Measurements from ENCODE around the gene HS3ST3A1. TPM values are rescaled to one million over a fixed set of nuclear protein-coding genes. Genes with fewer than 3 reads are reported as not detected.

HS3ST3A1 gene
- total and polyA plus RNA-seq, 2 experiments from 2014 or later: 5.4 to 24.1 TPM

GRCh38 chr17:13513039-13513405 lies 88.7 kb downstream of the HS3ST3A1 start:
- H3K9me3 Mint-ChIP-seq: no peaks in the 10 kb centered on the region
- peak overlapping the region; percentile 77; the same call in 1 of the 2 replicates for H3K27ac Mint-ChIP-seq
- Histone ChIP-seq H3K4me2 (no peak overlapping the region), H3K27ac (ENCODE audit: low read depth) (no peak overlapping the region), H3K27me3 (ENCODE audit: insufficient read depth) (no peaks in the 10 kb centered on the region), H3K79me2 (replicated peaks; ENCODE audit: insufficient read depth) (no peaks in the 10 kb centered on the region), H3K4me3 (no peak overlapping the region), H3K4me1 (ENCODE audit: insufficient read depth) (peaks cover 14% of the 10 kb centered on the region; the same call in 1 of the 2 replicates), H3K36me3 (ENCODE audit: insufficient read depth) (no peaks in the 10 kb centered on the region), H3K9me2 (ENCODE audit: insufficient read depth) (no peaks in the 10 kb centered on the region), H3F3A (replicated peaks; ENCODE audit: low read depth) (no peaks in the 10 kb centered on the region), H2AFZ (no peak overlapping the region), H4K20me1 (replicated peaks; ENCODE audit: insufficient read depth) (0 out of 2 replicates have a peak, but pooled peaks cover 3% of the 10 kb centered on the region)
- no peaks in the 10 kb centered on the region for H3K36me3 Mint-ChIP-seq (ENCODE audit: low read depth)
- H3K4me1 Mint-ChIP-seq: peaks cover 24% of the 10 kb centered on the region
- H3K4me3 Mint-ChIP-seq: no peak overlapping the region
- no peak for ATAC-seq
- DNase-seq (ENCODE audit: low spot score): peak; percentile 28
- H3K27me3 Mint-ChIP-seq (ENCODE audit: insufficient read depth, low read depth, poor library complexity): no peaks in the 10 kb centered on the region
- TF ChIP-seq REST (IDR thresholded peaks at IDR 0.05; ENCODE audit: unreplicated experiment) (no peak), STAT1 (IDR thresholded peaks at IDR 0.05; ENCODE audit: unreplicated experiment) (no peak), CTCF (conservative IDR thresholded peaks at IDR 0.05; ENCODE audit: low read depth in 2 of 2) (0 out of 4 replicates have a peak, but pooled peaks of 1 of the 2 experiments have one; percentile 8)

GRCh38 chr17:13510062-13510461 lies 91.7 kb downstream of the HS3ST3A1 start:
- no peaks in the 10 kb centered on the region for H3K79me2 ChIP-seq (replicated peaks; ENCODE audit: insufficient read depth)
- no peak overlapping the region for H3K27ac ChIP-seq (ENCODE audit: low read depth)
- peaks cover 14% of the 10 kb centered on the region; the same call in 1 of the 2 replicates for H3K4me1 ChIP-seq (ENCODE audit: insufficient read depth)
- H3K4me3 ChIP-seq: no peak overlapping the region
- H3K9me2 ChIP-seq (ENCODE audit: insufficient read depth): no peaks in the 10 kb centered on the region
- Mint-ChIP-seq H3K4me3 (no peak overlapping the region), H3K27ac (peak overlapping the region; percentile 54; the same call in 1 of the 2 replicates), H3K27me3 (ENCODE audit: insufficient read depth, low read depth, poor library complexity) (no peaks in the 10 kb centered on the region), H3K4me1 (peaks cover 24% of the 10 kb centered on the region), H3K36me3 (ENCODE audit: low read depth) (no peaks in the 10 kb centered on the region), H3K9me3 (no peaks in the 10 kb centered on the region)
- TF ChIP-seq REST (IDR thresholded peaks at IDR 0.05; ENCODE audit: unreplicated experiment): no peak
- 0 out of 2 replicates have a peak, but pooled peaks have one; percentile 44 for TF ChIP-seq ZNF462 (CRISPR knock-in tag; IDR thresholded peaks at IDR 0.05)
- ATAC-seq (peak; percentile 91), DNase-seq (ENCODE audit: low spot score) (peak; percentile 41)
- no peak overlapping the region for H2AFZ ChIP-seq
- no peak overlapping the region for H3K4me2 ChIP-seq
- H4K20me1 ChIP-seq (replicated peaks; ENCODE audit: insufficient read depth): no peaks in the 10 kb centered on the region
- no peaks in the 10 kb centered on the region for H3K36me3 ChIP-seq (ENCODE audit: insufficient read depth)
- H3F3A ChIP-seq (replicated peaks; ENCODE audit: low read depth): no peaks in the 10 kb centered on the region
- H3K27me3 ChIP-seq (ENCODE audit: insufficient read depth): no peaks in the 10 kb centered on the region
